ENCODE results near the gene GLRX3.

Gene GLRX3

GRCh38 chr10:130110246-130111112 is 25.7 kb upstream of the GLRX3 start, which contains the start of gene C10orf143:
TSS of gene C10orf143 (minus strand) at chr10:130110830. CDS start at chr10:130110772, 58 bp downstream.
- no peaks in the 10 kb centered on the region for H3F3A ChIP-seq (ENCODE audit: insufficient read depth, low read length)
- no peaks in the 10 kb centered on the region for H3K9me3 ChIP-seq (ENCODE audit: low read length)
- TF ChIP-seq EZH2 (IDR thresholded peaks at IDR 0.05; ENCODE audit: borderline replicate concordance, low read length) (no peak), CTCF (IDR thresholded peaks at IDR 0.05; ENCODE audit: low read length) (no peak)

GRCh38 chr10:130111113-130111851 is 24.9 kb upstream of the GLRX3 start:
- Histone ChIP-seq H3K4me3 (ENCODE audit: low read depth, low read length, poor library complexity, severe bottlenecking) (peak overlapping the region; percentile 79), H3K9me3 (ENCODE audit: low read length) (no peaks in the 10 kb centered on the region), H3K27me3 (ENCODE audit: insufficient read depth, low read length) (no peaks in the 10 kb centered on the region), H2AFZ (ENCODE audit: low read length) (0 out of 2 replicates have a peak overlapping the region, but pooled peaks have one; percentile 39), H3K4me2 (ENCODE audit: low read length) (peak overlapping the region; percentile 85), H3K27ac (ENCODE audit: low read depth, low read length, poor library complexity, severe bottlenecking) (peak overlapping the region; percentile 77), H3K36me3 (ENCODE audit: insufficient read depth, low read length) (no peaks in the 10 kb centered on the region; the same call in 1 of the 2 replicates), H3K79me2 (ENCODE audit: insufficient read depth, low read length) (no peaks in the 10 kb centered on the region; the same call in 1 of the 2 replicates), H3K9ac (ENCODE audit: low read length) (peak overlapping the region; percentile 89), H4K20me1 (ENCODE audit: insufficient read depth, low read length) (no peaks in the 10 kb centered on the region), H3K9me2 (ENCODE audit: low read depth, low read length) (no peaks in the 10 kb centered on the region), H3K4me1 (ENCODE audit: insufficient read depth, low read length, severe bottlenecking) (peaks cover 29% of the 10 kb centered on the region), H3F3A (ENCODE audit: insufficient read depth, low read length) (no peaks in the 10 kb centered on the region)
- TF ChIP-seq EZH2 (IDR thresholded peaks at IDR 0.05; ENCODE audit: borderline replicate concordance, low read length): no peak
- no peak for TF ChIP-seq CTCF (IDR thresholded peaks at IDR 0.05; ENCODE audit: low read length)

More at GRCh38 chr10:130110246-130111112, 25.7 kb upstream of the GLRX3 start, which contains the start of gene C10orf143:
- H4K20me1 ChIP-seq (ENCODE audit: insufficient read depth, low read length): no peaks in the 10 kb centered on the region
- H3K79me2 ChIP-seq (ENCODE audit: insufficient read depth, low read length): no peaks in the 10 kb centered on the region; the same call in 1 of the 2 replicates
- peak within 1 kb of the TSS; percentile 77 for H3K27ac ChIP-seq (ENCODE audit: low read depth, low read length, poor library complexity, severe bottlenecking)
- no peaks in the 10 kb centered on the region for H3K9me2 ChIP-seq (ENCODE audit: low read depth, low read length)
- H3K4me1 ChIP-seq (ENCODE audit: insufficient read depth, low read length, severe bottlenecking): peaks cover 29% of the 10 kb centered on the region
- H2AFZ ChIP-seq (ENCODE audit: low read length): 0 out of 2 replicates have a peak within 1 kb of the TSS, but pooled peaks have one; percentile 39
- peak within 1 kb of the TSS; percentile 89 for H3K9ac ChIP-seq (ENCODE audit: low read length)
- peak within 1 kb of the TSS; percentile 85 for H3K4me2 ChIP-seq (ENCODE audit: low read length)
- H3K36me3 ChIP-seq (ENCODE audit: insufficient read depth, low read length): no peaks in the 10 kb centered on the region; the same call in 1 of the 2 replicates
- H3K27me3 ChIP-seq (ENCODE audit: insufficient read depth, low read length): no peaks in the 10 kb centered on the region
- H3K4me3 ChIP-seq (ENCODE audit: low read depth, low read length, poor library complexity, severe bottlenecking): peak within 1 kb of the TSS; percentile 79

GRCh38 chr10:130111852-130112180 is 24.4 kb upstream of the GLRX3 start:
- Histone ChIP-seq H3K9ac (ENCODE audit: low read length) (peak overlapping the region; percentile 89), H3K4me3 (ENCODE audit: low read depth, low read length, poor library complexity, severe bottlenecking) (peak overlapping the region; percentile 79), H2AFZ (ENCODE audit: low read length) (no peak overlapping the region), H3K27ac (ENCODE audit: low read depth, low read length, poor library complexity, severe bottlenecking) (peak overlapping the region; percentile 77), H4K20me1 (ENCODE audit: insufficient read depth, low read length) (no peaks in the 10 kb centered on the region), H3K4me2 (ENCODE audit: low read length) (peak overlapping the region; percentile 85), H3K79me2 (ENCODE audit: insufficient read depth, low read length) (no peaks in the 10 kb centered on the region; the same call in 1 of the 2 replicates), H3K4me1 (ENCODE audit: insufficient read depth, low read length, severe bottlenecking) (peaks cover 29% of the 10 kb centered on the region), H3K36me3 (ENCODE audit: insufficient read depth, low read length) (no peaks in the 10 kb centered on the region; the same call in 1 of the 2 replicates), H3F3A (ENCODE audit: insufficient read depth, low read length) (no peaks in the 10 kb centered on the region), H3K9me3 (ENCODE audit: low read length) (no peaks in the 10 kb centered on the region), H3K9me2 (ENCODE audit: low read depth, low read length) (no peaks in the 10 kb centered on the region), H3K27me3 (ENCODE audit: insufficient read depth, low read length) (no peaks in the 10 kb centered on the region)
- TF ChIP-seq CTCF (IDR thresholded peaks at IDR 0.05; ENCODE audit: low read length): no peak
- no peak for TF ChIP-seq EZH2 (IDR thresholded peaks at IDR 0.05; ENCODE audit: borderline replicate concordance, low read length)

Data from OCI-LY1 (cell line).